ENCODE data around the gene DLG2. TPM values are rescaled to one million over a fixed set of nuclear protein-coding genes. Genes with fewer than 3 reads are reported as not detected.

Gene DLG2
- total and polyA plus RNA-seq, 4 experiments from 2014 or later, result 0.78 to 2.7 (median 1.9) TPM

DNA sequence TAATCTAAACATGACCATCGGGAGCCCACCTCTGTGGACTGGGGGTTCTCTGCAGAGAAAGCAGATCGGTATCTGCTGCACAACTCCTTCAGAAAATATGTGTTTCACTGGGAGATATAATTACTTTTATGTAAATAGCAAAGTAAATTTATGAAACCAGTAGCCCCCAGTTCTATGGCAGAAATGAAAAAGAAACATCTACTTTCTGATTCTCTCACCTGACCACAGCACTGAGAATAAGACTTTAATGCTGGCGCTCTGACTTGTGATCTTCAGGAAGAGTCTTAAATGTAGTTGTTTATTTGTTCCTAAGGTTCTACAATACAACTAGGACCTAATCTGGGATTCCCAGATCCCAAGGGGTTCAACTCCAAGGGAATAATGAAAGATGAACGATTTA lies 518.0 kb downstream of the DLG2 start:
- Histone ChIP-seq H3K27ac (ENCODE audit: low read depth, low read length) (no peak overlapping the region), H3K9me3 (ENCODE audit: control insufficient read depth in 1 of 2, low read length in 2 of 2) (no peaks in the 10 kb centered on the region), H3K27me3 (ENCODE audit: insufficient read depth, low read length) (no peaks in the 10 kb centered on the region), H3K4me1 (ENCODE audit: insufficient read depth, low read length) (no peaks in the 10 kb centered on the region), H3K4me3 (ENCODE audit: low read length in 2 of 2) (no peak overlapping the region), H3K36me3 (ENCODE audit: insufficient read depth, low read length) (no peaks in the 10 kb centered on the region)
- Mint-ChIP-seq H3K27ac (no peak overlapping the region), H3K4me1 (no peaks in the 10 kb centered on the region), H3K9me3 (peaks cover 7 to 44% (median 29%) of the 10 kb centered on the region in 8 donors), H3K27me3 (no peaks in the 10 kb centered on the region), H3K4me3 (no peak overlapping the region), H3K36me3 (no peaks in the 10 kb centered on the region)
- no peak for DNase-seq
- intact Hi-C loops (cut with micrococcal nuclease), result no loop called here
- CTCF ChIA-PET (ENCODE audit: partially characterized antibody), result no interaction called here
- POLR2A ChIA-PET (ENCODE audit: partially characterized antibody), result no interaction called here

DNA sequence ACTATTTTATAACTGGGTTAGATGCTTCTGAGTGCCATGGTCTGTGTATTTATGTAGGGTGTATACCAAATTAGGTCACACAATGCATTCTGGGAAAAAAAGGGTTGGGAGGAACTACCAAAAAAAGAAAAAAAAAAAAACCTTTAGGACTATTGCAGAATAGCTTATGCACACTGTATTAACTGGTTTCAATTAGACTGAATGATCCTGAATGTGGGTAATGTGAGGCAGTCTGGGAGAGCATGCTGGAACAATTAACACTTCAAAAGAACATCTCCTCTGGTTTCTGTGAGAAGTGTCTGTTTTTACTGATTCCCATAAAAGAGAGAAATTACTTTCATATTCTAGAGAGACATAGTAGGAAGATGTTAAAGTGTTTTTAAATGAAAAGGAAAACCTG lies 521.3 kb downstream of the DLG2 start:
- Mint-ChIP-seq H3K27ac (no peak overlapping the region), H3K27me3 (no peaks in the 10 kb centered on the region), H3K36me3 (no peaks in the 10 kb centered on the region), H3K9me3 (peaks cover 4 to 60% (median 26%) of the 10 kb centered on the region in 8 donors), H3K4me3 (no peak overlapping the region), H3K4me1 (no peaks in the 10 kb centered on the region)
- no peaks in the 10 kb centered on the region for H3K4me1 ChIP-seq (ENCODE audit: insufficient read depth, low read length)
- no peaks in the 10 kb centered on the region for H3K36me3 ChIP-seq (ENCODE audit: insufficient read depth, low read length)
- DNase-seq, result no peak
- no peak overlapping the region for H3K4me3 ChIP-seq (ENCODE audit: low read length in 2 of 2)
- H3K9me3 ChIP-seq (ENCODE audit: control insufficient read depth in 1 of 2, low read length in 2 of 2), result no peaks in the 10 kb centered on the region
- intact Hi-C loops (cut with micrococcal nuclease), result no loop called here
- ChIA-PET POLR2A (ENCODE audit: partially characterized antibody) (no interaction called here), CTCF (ENCODE audit: partially characterized antibody) (no interaction called here)
- no peaks in the 10 kb centered on the region for H3K27me3 ChIP-seq (ENCODE audit: insufficient read depth, low read length)
- no peak overlapping the region for H3K27ac ChIP-seq (ENCODE audit: low read depth, low read length)

DNA sequence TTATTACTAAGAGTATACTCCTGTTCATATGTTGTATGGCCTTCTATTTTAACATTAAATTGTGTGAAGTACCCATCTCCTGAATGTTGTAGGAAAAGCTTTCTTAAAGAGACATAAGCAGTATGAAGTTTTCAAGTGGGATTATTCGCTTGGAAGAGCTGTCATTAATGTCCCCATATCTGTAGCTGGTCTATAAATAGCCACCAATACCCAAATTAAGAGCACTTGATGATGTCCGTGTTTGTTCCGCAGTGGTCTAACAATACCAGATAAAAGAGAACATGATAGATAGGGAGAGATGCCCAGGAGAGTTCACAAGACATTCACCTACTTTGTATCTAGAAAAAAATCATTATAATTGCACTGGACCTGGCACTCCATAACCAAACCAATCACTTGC lies 527.6 kb downstream of the DLG2 start:
- DNase-seq, result no peak
- Histone ChIP-seq H3K27ac (ENCODE audit: low read depth, low read length) (no peak overlapping the region), H3K4me1 (ENCODE audit: insufficient read depth, low read length) (no peaks in the 10 kb centered on the region), H3K4me3 (ENCODE audit: low read length in 2 of 2) (no peak overlapping the region), H3K27me3 (ENCODE audit: insufficient read depth, low read length) (no peaks in the 10 kb centered on the region), H3K9me3 (ENCODE audit: control insufficient read depth in 1 of 2, low read length in 2 of 2) (no peaks in the 10 kb centered on the region), H3K36me3 (ENCODE audit: insufficient read depth, low read length) (no peaks in the 10 kb centered on the region)
- intact Hi-C loops (cut with micrococcal nuclease), result no loop called here
- H3K4me1 Mint-ChIP-seq, result no peaks in the 10 kb centered on the region
- no peak overlapping the region for H3K4me3 Mint-ChIP-seq
- no peaks in the 10 kb centered on the region for H3K27me3 Mint-ChIP-seq
- H3K36me3 Mint-ChIP-seq, result peaks cover 0 to 5% of the 10 kb centered on the region in 2 donors
- H3K9me3 Mint-ChIP-seq, result peaks cover 0 to 71% (median 40%) of the 10 kb centered on the region in 8 donors
- ChIA-PET POLR2A (ENCODE audit: partially characterized antibody) (no interaction called here), CTCF (ENCODE audit: partially characterized antibody) (no interaction called here)
- H3K27ac Mint-ChIP-seq, result no peak overlapping the region

DNA sequence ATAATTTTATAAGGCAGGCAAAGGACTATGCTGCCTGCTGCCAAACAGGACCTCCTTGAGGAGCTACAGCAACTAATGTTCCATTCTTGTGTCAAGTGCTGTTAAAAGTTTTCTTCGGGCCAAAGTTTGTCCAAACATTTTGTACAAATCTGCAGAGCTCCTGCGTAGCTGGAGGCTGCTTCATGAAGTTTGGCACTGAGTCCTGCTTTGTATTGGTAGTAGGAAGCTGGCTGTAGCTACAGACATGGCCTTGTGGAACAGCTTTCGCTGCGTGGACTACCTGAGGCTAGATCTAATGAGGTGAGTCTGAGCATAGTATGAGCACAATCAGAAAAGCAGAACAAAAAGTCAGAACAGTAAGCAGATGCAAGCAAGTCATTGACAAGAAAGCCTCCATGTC lies 528.1 kb downstream of the DLG2 start:
- Mint-ChIP-seq H3K4me1 (no peaks in the 10 kb centered on the region), H3K27me3 (no peaks in the 10 kb centered on the region), H3K4me3 (no peak overlapping the region), H3K9me3 (peaks cover 0 to 71% (median 41%) of the 10 kb centered on the region in 8 donors), H3K27ac (no peak overlapping the region), H3K36me3 (peaks cover 0 to 5% of the 10 kb centered on the region in 2 donors)
- ChIA-PET CTCF (ENCODE audit: partially characterized antibody) (no interaction called here), POLR2A (ENCODE audit: partially characterized antibody) (no interaction called here)
- intact Hi-C loops (cut with micrococcal nuclease), result no loop called here
- Histone ChIP-seq H3K27ac (ENCODE audit: low read depth, low read length) (no peak overlapping the region), H3K4me3 (ENCODE audit: low read length in 2 of 2) (no peak overlapping the region), H3K4me1 (ENCODE audit: insufficient read depth, low read length) (no peaks in the 10 kb centered on the region), H3K9me3 (ENCODE audit: control insufficient read depth in 1 of 2, low read length in 2 of 2) (no peaks in the 10 kb centered on the region), H3K27me3 (ENCODE audit: insufficient read depth, low read length) (no peaks in the 10 kb centered on the region), H3K36me3 (ENCODE audit: insufficient read depth, low read length) (no peaks in the 10 kb centered on the region)
- no peak for DNase-seq

DNA sequence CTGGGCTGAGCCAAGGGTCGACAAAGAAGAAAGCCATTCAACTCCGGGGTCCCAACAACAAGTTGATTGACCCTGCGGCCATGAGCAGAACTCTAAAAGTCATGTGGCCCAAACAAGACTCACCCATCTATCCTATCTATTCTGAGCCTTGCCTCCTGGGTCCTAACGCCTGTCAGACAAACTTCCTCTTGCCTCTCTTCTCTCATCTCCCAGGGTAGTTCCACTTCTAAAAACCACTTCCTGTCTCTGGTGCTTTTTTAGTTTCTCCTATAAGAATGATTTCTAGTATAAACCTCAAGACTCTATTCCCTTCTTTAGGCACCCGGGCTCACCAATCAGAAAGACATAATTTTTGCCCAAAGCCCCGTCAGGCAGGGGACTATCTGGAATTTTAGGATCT lies 530.2 kb downstream of the DLG2 start:
- Mint-ChIP-seq H3K4me1 (no peaks in the 10 kb centered on the region), H3K4me3 (no peak overlapping the region), H3K9me3 (peaks cover 0 to 67% (median 43%) of the 10 kb centered on the region in 8 donors), H3K36me3 (peaks cover 0 to 5% of the 10 kb centered on the region in 2 donors), H3K27me3 (no peaks in the 10 kb centered on the region), H3K27ac (no peak overlapping the region)
- H3K36me3 ChIP-seq (ENCODE audit: insufficient read depth, low read length), result no peaks in the 10 kb centered on the region
- intact Hi-C loops (cut with micrococcal nuclease), result no loop called here
- ChIA-PET POLR2A (ENCODE audit: partially characterized antibody) (no interaction called here), CTCF (ENCODE audit: partially characterized antibody) (no interaction called here)
- H3K4me3 ChIP-seq (ENCODE audit: low read length in 2 of 2), result no peak overlapping the region
- H3K27ac ChIP-seq (ENCODE audit: low read depth, low read length), result no peak overlapping the region
- no peaks in the 10 kb centered on the region for H3K4me1 ChIP-seq (ENCODE audit: insufficient read depth, low read length)
- no peak for DNase-seq
- no peaks in the 10 kb centered on the region for H3K9me3 ChIP-seq (ENCODE audit: control insufficient read depth in 1 of 2, low read length in 2 of 2)
- no peaks in the 10 kb centered on the region for H3K27me3 ChIP-seq (ENCODE audit: insufficient read depth, low read length)

DNA sequence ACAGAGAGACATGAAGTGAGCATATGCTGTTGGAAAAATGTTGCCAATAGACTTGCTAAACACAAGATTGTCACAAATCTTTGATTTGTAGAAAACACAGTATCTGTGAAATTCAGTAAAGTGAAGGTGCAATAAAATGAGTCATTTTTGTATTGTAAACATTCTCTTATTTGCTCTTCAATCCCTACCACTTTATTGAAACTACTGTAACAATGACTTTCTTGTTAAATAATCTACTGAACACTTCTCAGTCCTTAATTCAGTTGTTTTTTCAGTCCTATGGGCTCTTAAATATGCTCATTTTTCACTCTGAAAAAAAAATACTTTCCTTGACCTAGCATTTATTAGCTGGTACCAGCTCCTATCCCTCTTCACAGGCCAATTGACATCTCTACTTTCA lies 531.9 kb downstream of the DLG2 start:
- Histone ChIP-seq H3K27me3 (ENCODE audit: insufficient read depth, low read length) (no peaks in the 10 kb centered on the region), H3K27ac (ENCODE audit: low read depth, low read length) (no peak overlapping the region), H3K9me3 (ENCODE audit: control insufficient read depth in 1 of 2, low read length in 2 of 2) (no peaks in the 10 kb centered on the region), H3K4me1 (ENCODE audit: insufficient read depth, low read length) (no peaks in the 10 kb centered on the region), H3K36me3 (ENCODE audit: insufficient read depth, low read length) (no peaks in the 10 kb centered on the region), H3K4me3 (ENCODE audit: low read length in 2 of 2) (no peak overlapping the region)
- Mint-ChIP-seq H3K27ac (no peak overlapping the region), H3K36me3 (peaks cover 0 to 5% of the 10 kb centered on the region in 2 donors), H3K4me3 (no peak overlapping the region), H3K27me3 (no peaks in the 10 kb centered on the region), H3K9me3 (peaks cover 2 to 73% (median 48%) of the 10 kb centered on the region in 8 donors), H3K4me1 (no peaks in the 10 kb centered on the region)
- DNase-seq, result no peak
- intact Hi-C loops (cut with micrococcal nuclease), result no loop called here
- ChIA-PET CTCF (ENCODE audit: partially characterized antibody) (no interaction called here), POLR2A (ENCODE audit: partially characterized antibody) (no interaction called here)

DNA sequence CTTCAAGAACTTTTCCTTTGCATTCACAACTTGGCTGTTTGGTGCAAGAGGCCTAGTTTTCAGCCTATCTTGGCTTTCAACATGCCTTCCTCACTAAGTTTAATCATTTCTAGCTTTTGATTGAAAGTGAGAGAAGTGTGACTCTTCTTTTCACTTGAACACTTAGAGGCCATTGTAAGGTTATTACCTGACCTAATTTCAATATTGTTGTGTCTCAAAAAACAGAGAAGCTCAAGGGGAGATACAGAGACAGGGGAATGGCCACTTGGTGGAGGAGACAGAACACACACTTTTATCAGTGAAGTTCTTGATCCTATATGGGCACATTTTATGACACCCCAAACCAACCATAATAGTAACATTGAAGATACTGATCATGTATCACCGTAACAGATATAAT lies 532.3 kb downstream of the DLG2 start:
- Histone ChIP-seq H3K9me3 (ENCODE audit: control insufficient read depth in 1 of 2, low read length in 2 of 2) (no peaks in the 10 kb centered on the region), H3K27ac (ENCODE audit: low read depth, low read length) (no peak overlapping the region), H3K4me3 (ENCODE audit: low read length in 2 of 2) (no peak overlapping the region), H3K4me1 (ENCODE audit: insufficient read depth, low read length) (no peaks in the 10 kb centered on the region), H3K36me3 (ENCODE audit: insufficient read depth, low read length) (no peaks in the 10 kb centered on the region), H3K27me3 (ENCODE audit: insufficient read depth, low read length) (no peaks in the 10 kb centered on the region)
- Mint-ChIP-seq H3K36me3 (peaks cover 0 to 5% of the 10 kb centered on the region in 2 donors), H3K27ac (no peak overlapping the region), H3K4me3 (no peak overlapping the region), H3K9me3 (peaks cover 3 to 77% (median 51%) of the 10 kb centered on the region in 8 donors), H3K27me3 (no peaks in the 10 kb centered on the region), H3K4me1 (no peaks in the 10 kb centered on the region)
- ChIA-PET CTCF (ENCODE audit: partially characterized antibody) (no interaction called here), POLR2A (ENCODE audit: partially characterized antibody) (no interaction called here)
- no peak for DNase-seq
- intact Hi-C loops (cut with micrococcal nuclease), result no loop called here

DNA sequence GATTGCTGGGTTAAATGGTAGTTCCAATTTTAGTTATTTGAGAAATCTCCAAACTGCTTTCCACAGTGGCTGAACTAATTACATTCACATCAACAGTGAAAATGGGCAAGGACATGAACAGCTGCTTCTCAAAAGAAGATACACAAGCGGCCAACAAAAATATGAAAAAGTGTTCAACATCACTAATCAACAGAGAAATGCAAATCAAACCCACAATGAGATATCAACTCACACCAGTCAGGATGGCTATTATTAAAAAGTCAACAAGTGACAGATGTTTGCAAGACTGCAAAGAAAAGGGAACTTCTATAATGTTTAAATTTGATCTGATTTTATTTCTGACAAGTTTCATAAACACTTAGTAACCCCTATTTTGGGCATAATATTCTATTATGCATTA lies 537.5 kb downstream of the DLG2 start:
- CTCF ChIA-PET (ENCODE audit: partially characterized antibody), result interaction anchor here (0.6 kb wide), 1 partner anchor 306 kb away, joined by 3 read pairs; no protein-coding TSS in a partner anchor
- no peaks in the 10 kb centered on the region for H3K36me3 ChIP-seq (ENCODE audit: insufficient read depth, low read length)
- no peaks in the 10 kb centered on the region for H3K9me3 ChIP-seq (ENCODE audit: control insufficient read depth in 1 of 2, low read length in 2 of 2)
- H3K4me3 ChIP-seq (ENCODE audit: low read length in 2 of 2), result no peak overlapping the region
- no peaks in the 10 kb centered on the region for H3K27me3 ChIP-seq (ENCODE audit: insufficient read depth, low read length)
- no peaks in the 10 kb centered on the region for H3K36me3 Mint-ChIP-seq
- H3K4me1 Mint-ChIP-seq, result no peaks in the 10 kb centered on the region
- POLR2A ChIA-PET (ENCODE audit: partially characterized antibody), result no interaction called here
- no peaks in the 10 kb centered on the region for H3K27me3 Mint-ChIP-seq
- H3K9me3 Mint-ChIP-seq, result peaks cover 9 to 60% (median 41%) of the 10 kb centered on the region in 8 donors
- no peak overlapping the region for H3K27ac ChIP-seq (ENCODE audit: low read depth, low read length)
- DNase-seq, result no peak
- no peaks in the 10 kb centered on the region for H3K4me1 ChIP-seq (ENCODE audit: insufficient read depth, low read length)
- intact Hi-C loops (cut with micrococcal nuclease), result no loop called here
- no peak overlapping the region for H3K27ac Mint-ChIP-seq
- H3K4me3 Mint-ChIP-seq, result no peak overlapping the region

Measured in CD4-positive, alpha-beta memory T cell (primary cell).